Caco-2 (cell line): ENCODE data around the gene ABHD6. TPM values are rescaled to one million over a fixed set of nuclear protein-coding genes. Genes with fewer than 3 reads are reported as not detected.

Experiments used
- BruUV-seq: library from RNA; stranded (reverse); fragments of 400-500 nt; replicated peaks from 2 replicates; lab custom pipeline; 2021; lab: Mats Ljungman, UMichigan
- CTCF ChIA-PET: fragments of 300-600 bp; sonication (Branson Sonifier 250); formaldehyde crosslinking; loops from one replicate; lab custom pipeline; 2022; ENCODE audit warnings: antibody characterized with exemption; lab: Charles Lee
- POLR2A ChIA-PET: fragments of 300-600 bp; sonication (Branson Sonifier 250); formaldehyde crosslinking; loops from one replicate; lab custom pipeline; 2022; ENCODE audit warnings: antibody characterized with exemption; lab: Charles Lee
- DNase-seq, 2 experiments: peaks; one replicate each; pipeline versions ENCODE4 v3.0.0 to v3.0.0-alpha.2; 2020 to 2022
- H3K27me3 ChIP-seq: replicated peaks from 2 replicates; pipeline ENCODE4 v1.6.0; 2011; ENCODE audit warnings: low read length; ENCODE audit not compliant: control insufficient read depth, insufficient read depth
- H3K36me3 ChIP-seq: 2 replicates; pipeline ENCODE4 v1.5.1; 2011; ENCODE audit warnings: low read length; ENCODE audit not compliant: control insufficient read depth, insufficient read depth
- H3K4me1 ChIP-seq: fragments of 250-450 bp; sonication (Bioruptor Pico); 2 replicates; pipeline ENCODE4 v1.5.1; 2020; ENCODE audit warnings: mild to moderate bottlenecking
- H3K4me3 ChIP-seq: 2 replicates; pipeline ENCODE4 v1.5.1; 2011; ENCODE audit warnings: low read depth, mild to moderate bottlenecking, control low read depth, low read length
- H3K9me3 ChIP-seq: fragments of 250-450 bp; sonication (Bioruptor Pico); 2 replicates; pipeline ENCODE4 v1.5.1; 2020; ENCODE audit warnings: mild to moderate bottlenecking, moderate library complexity
- H3K27ac Mint-ChIP-seq: one replicate; pipeline ENCODE4 v1.8.0; 2022; ENCODE audit warnings: mixed read lengths; ENCODE audit not compliant: unreplicated experiment
- H3K27me3 Mint-ChIP-seq: one replicate; pipeline ENCODE4 v1.8.0; 2022; ENCODE audit warnings: mixed read lengths; ENCODE audit not compliant: insufficient read depth, unreplicated experiment
- H3K36me3 Mint-ChIP-seq: one replicate; pipeline ENCODE4 v1.8.0; 2022; ENCODE audit warnings: mild to moderate bottlenecking, mixed read lengths; ENCODE audit not compliant: insufficient read depth, unreplicated experiment
- H3K4me1 Mint-ChIP-seq: one replicate; pipeline ENCODE4 v1.8.0; 2022; ENCODE audit warnings: low read depth, mixed read lengths; ENCODE audit not compliant: unreplicated experiment
- H3K4me3 Mint-ChIP-seq: one replicate; pipeline ENCODE4 v1.8.0; 2022; ENCODE audit warnings: mild to moderate bottlenecking, moderate library complexity, mixed read lengths; ENCODE audit not compliant: unreplicated experiment
- H3K9me3 Mint-ChIP-seq: one replicate; pipeline ENCODE4 v1.8.0; 2022; ENCODE audit warnings: mixed read lengths; ENCODE audit not compliant: unreplicated experiment
- CTCF ChIP-seq, 2 experiments: fragments of 200-600 bp in 1 of 2; IDR thresholded peaks; 1 replicate in 1 of 2; 2 replicates in 1 of 2; pipeline versions ENCODE4 v1.5.1 to v1.8.0; 2011 to 2022; ENCODE audit warnings: antibody characterized with exemption in 1 of 2, control low read depth in 1 of 2, inconsistent platforms in 1 of 2, low read depth in 1 of 2, low read length in 1 of 2, mild to moderate bottlenecking in 1 of 2, moderate library complexity in 1 of 2; ENCODE audit not compliant: insufficient read depth in 1 of 2, severe bottlenecking in 1 of 2, unreplicated experiment in 1 of 2
- intact Hi-C: fragments of 100-400 bp; cut with micrococcal nuclease; formaldehyde crosslinking; loops from one replicate; pipeline ENCODE4 v1.10.0; 2022; ENCODE audit not compliant: unreplicated experiment
- total RNA-seq: library from RNA; stranded (reverse); gene quantifications from 2 replicates; pipeline ENCODE4 v1.2.3, GENCODE V29; 2022

ABHD6 gene
- total RNA-seq, 1 experiment from 2014 or later, result 16.1 TPM

GRCh38 chr3:58296269-58296668 is 58.7 kb downstream of the ABHD6 start:
- ChIA-PET POLR2A (no interaction called here), CTCF (interaction anchor here (0.6 to 1.1 kb wide), 2 partner anchors 22 to 108 kb away, joined by 3 to 4 read pairs; no protein-coding TSS in a partner anchor)
- Histone ChIP-seq H3K9me3 (peaks cover under 1% of the 10 kb centered on the region; the same call in 1 of the 2 replicates), H3K27me3 (no peaks in the 10 kb centered on the region), H3K4me1 (no peaks in the 10 kb centered on the region), H3K36me3 (no peaks in the 10 kb centered on the region), H3K4me3 (no peak overlapping the region)
- Mint-ChIP-seq H3K4me3 (no peak overlapping the region), H3K27ac (no peak overlapping the region), H3K9me3 (no peaks in the 10 kb centered on the region), H3K4me1 (no peaks in the 10 kb centered on the region), H3K36me3 (no peaks in the 10 kb centered on the region), H3K27me3 (no peaks in the 10 kb centered on the region)
- intact Hi-C loops, result no loop called here
- BruUV-seq, result no TSS peak
- TF ChIP-seq CTCF (IDR thresholded peaks at IDR 0.05; ENCODE audit: insufficient read depth in 1 of 2, low read depth in 1 of 2, low read length in 1 of 2, severe bottlenecking in 1 of 2, unreplicated experiment in 1 of 2), result no peak
- no peak for DNase-seq

GRCh38 chr3:58296843-58297242 is 59.3 kb downstream of the ABHD6 start:
- no peaks in the 10 kb centered on the region for H3K27me3 Mint-ChIP-seq
- no peak for DNase-seq
- H3K9me3 Mint-ChIP-seq, result no peaks in the 10 kb centered on the region
- CTCF ChIA-PET, result interaction anchor here (1.1 kb wide), 1 partner anchor 109 kb away, joined by 3 read pairs; no protein-coding TSS in a partner anchor
- no peaks in the 10 kb centered on the region for H3K36me3 Mint-ChIP-seq
- H3K4me3 Mint-ChIP-seq, result no peak overlapping the region
- POLR2A ChIA-PET, result no interaction called here
- TF ChIP-seq CTCF (IDR thresholded peaks at IDR 0.05; ENCODE audit: insufficient read depth in 1 of 2, low read depth in 1 of 2, low read length in 1 of 2, severe bottlenecking in 1 of 2, unreplicated experiment in 1 of 2), result no peak
- H3K27ac Mint-ChIP-seq, result no peak overlapping the region
- Histone ChIP-seq H3K4me1 (no peaks in the 10 kb centered on the region), H3K9me3 (peaks cover 3% of the 10 kb centered on the region; the same call in 1 of the 2 replicates), H3K27me3 (no peaks in the 10 kb centered on the region), H3K4me3 (no peak overlapping the region), H3K36me3 (no peaks in the 10 kb centered on the region)
- intact Hi-C loops, result no loop called here
- BruUV-seq, result no TSS peak
- no peaks in the 10 kb centered on the region for H3K4me1 Mint-ChIP-seq

GRCh38 chr3:58298190-58298589 is 60.6 kb downstream of the ABHD6 start:
- intact Hi-C loops, result no loop called here
- no peak overlapping the region for H3K27ac Mint-ChIP-seq
- CTCF ChIA-PET, result interaction anchor here (0.6 to 2.4 kb wide), 4 partner anchors 47 to 1828 kb away, joined by 3 to 41 read pairs (median 4); no protein-coding TSS in a partner anchor

More at GRCh38 chr3:58298190-58298589, 60.6 kb downstream of the ABHD6 start:
- Mint-ChIP-seq H3K27me3 (no peaks in the 10 kb centered on the region), H3K4me1 (no peaks in the 10 kb centered on the region), H3K4me3 (no peak overlapping the region), H3K9me3 (no peaks in the 10 kb centered on the region), H3K36me3 (no peaks in the 10 kb centered on the region)
- DNase-seq, result no peak
- no peaks in the 10 kb centered on the region for H3K27me3 ChIP-seq
- no TSS peak for BruUV-seq
- POLR2A ChIA-PET, result interaction anchor here (0.6 kb wide), 1 partner anchor 98 kb away, joined by 4 read pairs; no protein-coding TSS in a partner anchor
- no peaks in the 10 kb centered on the region for H3K36me3 ChIP-seq
- H3K4me1 ChIP-seq, result no peaks in the 10 kb centered on the region
- no peak overlapping the region for H3K4me3 ChIP-seq
- peaks cover 3% of the 10 kb centered on the region; the same call in 1 of the 2 replicates for H3K9me3 ChIP-seq
- TF ChIP-seq CTCF (IDR thresholded peaks at IDR 0.05; ENCODE audit: insufficient read depth in 1 of 2, low read depth in 1 of 2, low read length in 1 of 2, severe bottlenecking in 1 of 2, unreplicated experiment in 1 of 2), result no peak
